VCaP (cell line): Measurements from ENCODE around the gene FGF12.
A peak's percentile ranks its signal among the peaks of the same experiment; 100 is the strongest.
"Not testable (repeated sequence)": the region's sequence is repeated elsewhere in the genome, so short reads cannot be mapped to it uniquely, and the experiment has no call there.

ENCODE experiments used
- H3K27ac ChIP-seq: fragments of 450-650 bp; 2 replicates; pipeline ENCODE4 v1.5.1; 2017
- CTCF ChIP-seq: fragments of 450-650 bp; conservative IDR thresholded peaks from 2 replicates; pipeline ENCODE4 v1.5.1; 2017; ENCODE audit warnings: mild to moderate bottlenecking, moderate library complexity

FGF12 gene

GRCh38 chr3:192577811-192578210 lies 149.5 kb downstream of the FGF12 start:
- no peak for TF ChIP-seq CTCF
- H3K27ac ChIP-seq: no peak overlapping the region

- TF ChIP-seq CTCF: no peak
These were observed 150.1 kb downstream of the FGF12 start for GRCh38 chr3:192577271-192577670.

GRCh38 chr3:192576704-192577103 lies 150.6 kb downstream of the FGF12 start:
- H3K27ac ChIP-seq: not testable (repeated sequence)

More at GRCh38 chr3:192577271-192577670, 150.1 kb downstream of the FGF12 start:
- no peak overlapping the region for H3K27ac ChIP-seq

GRCh38 chr3:192575879-192576506 lies 151.3 kb downstream of the FGF12 start:
- no peak overlapping the region for H3K27ac ChIP-seq
- TF ChIP-seq CTCF: no peak

GRCh38 chr3:192573240-192573639 lies 154.1 kb downstream of the FGF12 start:
- no peak for TF ChIP-seq CTCF
- H3K27ac ChIP-seq: no peak overlapping the region

GRCh38 chr3:192570821-192571791 lies 156.2 kb downstream of the FGF12 start:
- peak overlapping the region; percentile 14; the same call in 1 of the 2 replicates for H3K27ac ChIP-seq
- TF ChIP-seq CTCF: no peak

GRCh38 chr3:192570315-192570714 lies 157.0 kb downstream of the FGF12 start:
- TF ChIP-seq CTCF: no peak
- no peak overlapping the region for H3K27ac ChIP-seq
